Fibroblast of gingiva (primary cell): ENCODE measurements around the gene MRPL49.
"Not testable (repeated sequence)": the region's sequence is repeated elsewhere in the genome, so short reads cannot be mapped to it uniquely, and the experiment has no call there.

Experiments used
- DNase-seq: peaks from one replicate; pipeline ENCODE4 v3.0.0-alpha.2; 2011; ENCODE audit warnings: low read depth

The MRPL49 gene

GRCh38 chr11:65165410-65166317 lies 43.5 kb downstream of the MRPL49 start:
- no peak for DNase-seq

- DNase-seq = no peak
Observed at GRCh38 chr11:65166893-65167292, 44.8 kb downstream of the MRPL49 start.

GRCh38 chr11:65167656-65168055 lies 45.5 kb downstream of the MRPL49 start:
- no peak for DNase-seq

- DNase-seq = no peak
Observed at GRCh38 chr11:65169164-65169641, 47.1 kb downstream of the MRPL49 start.

- no peak for DNase-seq
Observed at GRCh38 chr11:65170058-65170534, 48.0 kb downstream of the MRPL49 start, which contains the start of gene SPDYC. SPDYC (plus strand) TSS chr11:65170233; CDS start chr11:65171358, 1,125 bp downstream.

GRCh38 chr11:65172600-65172999 lies 50.5 kb downstream of the MRPL49 start:
- DNase-seq = no peak

GRCh38 chr11:65174571-65175010 lies 52.5 kb downstream of the MRPL49 start:
- DNase-seq = not testable (repeated sequence)
